ENCODE results near the gene KAZN. TPM values are rescaled to one million over a fixed set of nuclear protein-coding genes. Genes with fewer than 3 reads are reported as not detected.

Gene KAZN
- total and polyA plus RNA-seq, 12 donors: 1.1 to 6.5 (median 1.9) TPM

DNA sequence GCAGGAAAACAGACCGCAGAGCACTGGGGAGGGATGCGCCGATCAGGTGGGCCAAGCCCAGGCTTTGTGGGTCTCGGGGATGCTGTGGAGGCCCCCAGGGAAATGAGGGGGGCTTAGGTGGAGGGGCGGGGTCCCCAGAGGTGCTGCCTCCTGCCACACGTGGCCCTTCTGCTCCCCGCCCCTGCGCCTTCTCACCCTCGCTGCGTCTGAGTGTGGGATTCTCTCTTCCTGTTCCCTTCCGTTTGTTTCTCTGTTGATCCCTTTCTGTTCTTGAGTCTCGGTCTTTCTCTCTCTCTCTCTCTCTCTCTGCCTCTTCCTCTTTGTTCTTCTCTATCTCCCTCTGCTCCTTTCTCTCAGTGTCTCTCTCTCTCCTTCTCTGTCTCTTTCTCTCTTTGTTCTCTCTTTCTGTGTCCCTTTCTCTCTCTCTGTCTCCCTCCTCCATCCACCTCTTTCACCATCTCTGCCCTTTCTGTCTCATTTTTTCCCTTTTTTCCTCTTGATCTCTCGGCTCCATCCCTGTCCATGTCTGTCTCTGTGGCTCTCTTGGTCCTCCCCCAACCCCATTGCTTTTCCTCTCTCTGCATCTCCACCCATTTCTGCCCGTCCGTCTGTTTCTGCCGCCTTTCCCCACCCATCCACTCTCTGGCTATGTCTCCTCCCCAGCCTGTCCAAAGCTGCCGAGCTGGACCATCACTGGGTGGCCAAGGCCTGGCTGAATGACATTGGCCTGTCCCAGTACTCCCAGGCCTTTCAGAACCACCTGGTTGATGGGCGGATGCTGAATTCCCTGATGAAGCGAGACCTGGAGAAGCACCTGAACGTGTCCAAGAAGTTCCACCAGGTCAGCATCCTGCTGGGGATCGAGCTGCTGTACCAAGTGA lies 502.6 kb downstream of the KAZN start:
- TF ChIP-seq, protein P1, sequence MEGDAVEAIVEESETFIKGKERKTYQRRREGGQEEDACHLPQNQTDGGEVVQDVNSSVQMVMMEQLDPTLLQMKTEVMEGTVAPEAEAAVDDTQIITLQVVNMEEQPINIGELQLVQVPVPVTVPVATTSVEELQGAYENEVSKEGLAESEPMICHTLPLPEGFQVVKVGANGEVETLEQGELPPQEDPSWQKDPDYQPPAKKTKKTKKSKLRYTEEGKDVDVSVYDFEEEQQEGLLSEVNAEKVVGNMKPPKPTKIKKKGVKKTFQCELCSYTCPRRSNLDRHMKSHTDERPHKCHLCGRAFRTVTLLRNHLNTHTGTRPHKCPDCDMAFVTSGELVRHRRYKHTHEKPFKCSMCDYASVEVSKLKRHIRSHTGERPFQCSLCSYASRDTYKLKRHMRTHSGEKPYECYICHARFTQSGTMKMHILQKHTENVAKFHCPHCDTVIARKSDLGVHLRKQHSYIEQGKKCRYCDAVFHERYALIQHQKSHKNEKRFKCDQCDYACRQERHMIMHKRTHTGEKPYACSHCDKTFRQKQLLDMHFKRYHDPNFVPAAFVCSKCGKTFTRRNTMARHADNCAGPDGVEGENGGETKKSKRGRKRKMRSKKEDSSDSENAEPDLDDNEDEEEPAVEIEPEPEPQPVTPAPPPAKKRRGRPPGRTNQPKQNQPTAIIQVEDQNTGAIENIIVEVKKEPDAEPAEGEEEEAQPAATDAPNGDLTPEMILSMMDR (IDR thresholded peaks at IDR 0.05): no peak
- peaks cover 0 to 32% (median 15%) of the 10 kb centered on the region in 7 donors for H3K27me3 ChIP-seq
- ATAC-seq (peak in 1 of 8 donors; percentile 31), DNase-seq (no peak)
- intact Hi-C loops (cut with DNase I): loop anchor here in 1 of 10 donors (5.0 kb wide), 1 partner anchor 1134 kb away; no protein-coding TSS in a partner anchor
- H3K4me1 ChIP-seq: no peaks in the 10 kb centered on the region
- no peak overlapping the region for H3K27ac ChIP-seq
- 53 to 62% methylated on average over 21 of the region's 21 CpGs for WGBS, 2 donors
- no peaks in the 10 kb centered on the region for H3K36me3 ChIP-seq
- H3K4me3 ChIP-seq: no peak overlapping the region
- H3K9me3 ChIP-seq: peaks cover 0 to 12% (median 0%) of the 10 kb centered on the region in 11 donors

DNA sequence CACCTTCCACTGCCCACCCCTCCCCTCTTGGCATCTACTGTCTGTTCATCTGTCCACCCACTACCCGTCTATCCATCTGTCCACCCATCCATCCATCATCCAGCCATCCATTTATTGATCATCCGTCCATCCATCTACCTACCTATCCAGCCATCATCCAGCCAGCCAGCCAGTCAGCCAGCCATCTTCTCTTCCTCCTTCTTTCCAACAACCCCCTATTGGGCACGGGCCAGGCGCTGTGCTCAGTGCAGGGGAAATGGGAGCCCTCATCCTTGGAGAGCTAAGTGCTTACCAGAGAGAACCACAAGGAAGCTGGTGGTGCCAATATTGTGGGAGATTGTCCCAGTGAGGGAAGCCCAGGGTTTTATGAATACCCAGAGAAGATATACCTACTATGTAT lies 503.3 kb downstream of the KAZN start:
- 80 to 85% methylated on average over 4 of the region's 4 CpGs for WGBS, 2 donors
- H3K27ac ChIP-seq: no peak overlapping the region
- DNase-seq: no peak
- H3K4me1 ChIP-seq: no peaks in the 10 kb centered on the region
- TF ChIP-seq, protein P1 (IDR thresholded peaks at IDR 0.05): no peak
- no peaks in the 10 kb centered on the region for H3K36me3 ChIP-seq
- peaks cover 0 to 12% (median 0%) of the 10 kb centered on the region in 11 donors for H3K9me3 ChIP-seq
- ATAC-seq: no peak
- H3K27me3 ChIP-seq: peaks cover 0 to 32% (median 15%) of the 10 kb centered on the region in 7 donors
- no peak overlapping the region for H3K4me3 ChIP-seq
- intact Hi-C loops (cut with DNase I): loop anchor here in 1 of 10 donors (5.0 kb wide), 1 partner anchor 1134 kb away; no protein-coding TSS in a partner anchor

DNA sequence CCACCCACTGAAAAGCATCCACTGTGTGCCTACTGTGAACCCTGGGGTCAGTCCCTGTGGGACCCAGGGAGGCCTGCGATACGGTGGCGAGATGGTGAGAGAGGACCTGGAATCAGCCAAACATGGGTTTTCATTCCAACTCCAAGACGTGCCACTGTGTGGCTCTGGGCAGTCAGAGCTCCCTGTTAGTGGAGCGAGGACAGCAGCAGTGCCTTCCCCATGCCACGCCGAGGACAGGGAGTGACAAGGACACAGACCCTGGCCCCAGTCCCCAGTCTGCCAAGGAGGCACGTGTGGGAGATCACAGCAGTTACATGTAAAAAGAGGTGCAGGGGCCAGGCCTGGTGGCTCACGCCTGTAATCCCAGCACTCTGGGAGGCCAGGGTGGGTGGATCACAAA lies 504.2 kb downstream of the KAZN start:
- intact Hi-C loops (cut with DNase I): loop anchor here in 1 of 10 donors (5.0 kb wide), 1 partner anchor 1135 kb away; no protein-coding TSS in a partner anchor
- H3K27ac ChIP-seq: no peak overlapping the region
- H3K4me1 ChIP-seq: no peaks in the 10 kb centered on the region
- H3K27me3 ChIP-seq: peaks cover 0 to 32% (median 15%) of the 10 kb centered on the region in 7 donors
- TF ChIP-seq, protein P1 (IDR thresholded peaks at IDR 0.05): no peak
- no peaks in the 10 kb centered on the region for H3K36me3 ChIP-seq
- peaks cover 0 to 12% (median 0%) of the 10 kb centered on the region in 11 donors for H3K9me3 ChIP-seq
- 85 to 90% methylated on average over 9 of the region's 9 CpGs for whole genome bisulfite sequencing, 2 donors
- DNase-seq: no peak
- H3K4me3 ChIP-seq: no peak overlapping the region
- ATAC-seq: no peak

DNA sequence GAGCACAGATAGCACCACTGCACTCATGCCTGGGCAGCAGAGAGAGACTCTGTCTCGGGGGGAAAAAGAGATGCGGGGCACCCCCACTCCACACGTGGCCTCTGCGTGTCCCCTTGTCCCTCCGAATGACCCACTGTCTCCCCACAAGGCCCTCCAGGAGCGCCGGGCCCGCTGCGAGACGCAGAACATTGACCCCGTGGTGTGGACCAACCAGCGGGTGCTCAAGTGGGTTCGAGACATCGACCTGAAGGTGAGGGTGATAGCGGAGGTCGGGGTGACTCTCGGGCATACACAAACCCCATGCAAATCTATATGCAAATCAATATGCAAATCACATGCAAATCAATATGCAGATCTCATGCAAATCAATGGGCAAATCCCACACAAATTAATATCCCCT lies 504.7 kb downstream of the KAZN start:
- ATAC-seq (no peak), DNase-seq (no peak)
- H3K27me3 ChIP-seq: peaks cover 0 to 32% (median 15%) of the 10 kb centered on the region in 7 donors
- peaks cover 0 to 12% (median 0%) of the 10 kb centered on the region in 11 donors for H3K9me3 ChIP-seq
- no peak overlapping the region for H3K27ac ChIP-seq
- H3K4me1 ChIP-seq: no peaks in the 10 kb centered on the region
- TF ChIP-seq, protein P1 (IDR thresholded peaks at IDR 0.05): no peak
- intact Hi-C loops (cut with DNase I): loop anchor here in 1 of 10 donors (5.0 kb wide), 1 partner anchor 1136 kb away; no protein-coding TSS in a partner anchor
- H3K36me3 ChIP-seq: no peaks in the 10 kb centered on the region
- 95 to 96% methylated on average over 17 of the region's 17 CpGs for WGBS, 2 donors
- no peak overlapping the region for H3K4me3 ChIP-seq
